Measurements from ENCODE around the gene FGF8. TPM values are rescaled to one million over a fixed set of nuclear protein-coding genes. Genes with fewer than 3 reads are reported as not detected.

The FGF8 gene
- total and polyA plus RNA-seq, 2 of the 8 experiments (the other 6 are each of a cell fraction or from before 2014, with no cell fraction given) = 1.1 to 3.9 TPM

- no peak for TF ChIP-seq TAF7 (optimal IDR thresholded peaks at IDR 0.05; ENCODE audit: borderline replicate concordance, low read depth, low read length)
- 0 out of 2 replicates have a peak, but pooled peaks have one; percentile 33 for TF ChIP-seq CHD2 (IDR thresholded peaks at IDR 0.05; ENCODE audit: low read length)
- TF ChIP-seq RXRA (IDR thresholded peaks at IDR 0.05; ENCODE audit: insufficient read depth, low read depth, low read length) = no peak
- TF ChIP-seq JUND (IDR thresholded peaks at IDR 0.05; ENCODE audit: low read length) = 0 out of 2 replicates have a peak, but pooled peaks have one; percentile 20
- no peak for TF ChIP-seq CTBP2 (IDR thresholded peaks at IDR 0.05; ENCODE audit: borderline replicate concordance, insufficient read depth, insufficient read length, low read length)
- 0 out of 2 replicates have a peak, but pooled peaks have one; percentile 40 for TF ChIP-seq CREB1 (IDR thresholded peaks at IDR 0.05)
- TF ChIP-seq CTCF (IDR thresholded peaks at IDR 0.05; ENCODE audit: control extremely low read depth in 1 of 3, insufficient read depth in 1 of 3, low read depth in 1 of 3, low read length in 3 of 3) = peak in 2 of 3 experiments; percentile 85 to 95; a peak in 3 of 4 replicates
- TF ChIP-seq ASH2L (IDR thresholded peaks at IDR 0.05; ENCODE audit: low read length) = peak; percentile 30
- TF ChIP-seq E2F6 (IDR thresholded peaks at IDR 0.05) = no peak
- TF ChIP-seq GTF2F1 (IDR thresholded peaks at IDR 0.05; ENCODE audit: borderline replicate concordance, low read depth, low read length) = 0 out of 2 replicates have a peak, but pooled peaks have one; percentile 19
- TF ChIP-seq, protein P1, sequence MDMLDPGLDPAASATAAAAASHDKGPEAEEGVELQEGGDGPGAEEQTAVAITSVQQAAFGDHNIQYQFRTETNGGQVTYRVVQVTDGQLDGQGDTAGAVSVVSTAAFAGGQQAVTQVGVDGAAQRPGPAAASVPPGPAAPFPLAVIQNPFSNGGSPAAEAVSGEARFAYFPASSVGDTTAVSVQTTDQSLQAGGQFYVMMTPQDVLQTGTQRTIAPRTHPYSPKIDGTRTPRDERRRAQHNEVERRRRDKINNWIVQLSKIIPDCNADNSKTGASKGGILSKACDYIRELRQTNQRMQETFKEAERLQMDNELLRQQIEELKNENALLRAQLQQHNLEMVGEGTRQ (IDR thresholded peaks at IDR 0.05; ENCODE audit: low read length) = 0 out of 2 replicates have a peak, but pooled peaks have one; percentile 12
- no peak for TF ChIP-seq RNF2 (IDR thresholded peaks at IDR 0.05; ENCODE audit: borderline replicate concordance, low read depth, low read length, missing control alignments, poor library complexity, severe bottlenecking)
Observed at GRCh38 chr10:101780818-101781654, 5.1 kb upstream of the FGF8 start (continued).

Data from H1 (cell line).